HepG2 (cell line): ENCODE data around the gene KLK14.

Experiments
- BRF2 ChIP-seq: sonication (generic); formaldehyde crosslinking; IDR thresholded peaks from 2 replicates; pipeline ENCODE4 v1.8.1; 2022; ENCODE audit warnings: mild to moderate bottlenecking, missing genetic modification reagents
- MXD4 ChIP-seq: IDR thresholded peaks from 2 replicates; pipeline ENCODE4 v1.6.1; 2016; ENCODE audit warnings: mild to moderate bottlenecking, missing biosample characterization, missing genetic modification reagents
- ZNF747 ChIP-seq: sonication (generic); formaldehyde crosslinking; IDR thresholded peaks from 2 replicates; pipeline ENCODE4 v1.8.1; 2023; ENCODE audit warnings: missing genetic modification reagents, mild to moderate bottlenecking, borderline replicate concordance

GRCh38 chr19:51120160-51120559 is 37.5 kb upstream of the KLK14 start:
- no peak for TF ChIP-seq MXD4 (CRISPR knock-in tag)
- no peak for TF ChIP-seq ZNF747 (CRISPR knock-in tag)
- TF ChIP-seq BRF2 (CRISPR knock-in tag): no peak
